Stomach (tissue), 4 donors: ENCODE data around the gene SEMA5B.

Experiments
- EP300 ChIP-seq: sonication (generic); formaldehyde crosslinking; IDR thresholded peaks from one replicate; pipeline ENCODE4 v1.6.1; 2017; ENCODE audit warnings: antibody characterized with exemption
- TF ChIP-seq, protein P1 (sequence below), 7 experiments: fragments of 450-650 bp in 4 of 7; fragments of 200-600 bp in 3 of 7; sonication (generic) in 3 of 7; IDR thresholded peaks; one replicate each; pipeline ENCODE4 v1.5.1; 2016 to 2019; ENCODE audit warnings: antibody characterized with exemption in 7 of 7, control low read depth in 2 of 7, mild to moderate bottlenecking in 1 of 7

DNA sequence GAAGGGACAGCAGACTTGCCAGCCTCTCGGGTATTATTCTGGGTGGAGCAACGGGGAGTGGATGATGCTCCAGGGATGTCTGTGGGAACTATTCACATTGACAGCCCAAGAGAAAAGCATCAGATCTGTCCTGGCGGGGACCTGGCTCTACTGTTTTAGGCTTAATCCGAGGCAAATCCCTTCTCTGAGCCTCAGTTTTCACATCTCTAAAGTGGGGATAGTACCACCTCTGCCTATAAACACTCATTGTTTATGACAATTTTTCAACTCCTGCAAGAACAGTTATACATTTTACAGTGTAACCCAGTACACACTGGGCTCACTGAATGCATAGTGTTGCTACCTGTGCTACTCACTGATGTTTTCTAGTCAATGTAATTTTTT, 48.5 kb upstream of the SEMA5B start:
- TF ChIP-seq, protein P1, sequence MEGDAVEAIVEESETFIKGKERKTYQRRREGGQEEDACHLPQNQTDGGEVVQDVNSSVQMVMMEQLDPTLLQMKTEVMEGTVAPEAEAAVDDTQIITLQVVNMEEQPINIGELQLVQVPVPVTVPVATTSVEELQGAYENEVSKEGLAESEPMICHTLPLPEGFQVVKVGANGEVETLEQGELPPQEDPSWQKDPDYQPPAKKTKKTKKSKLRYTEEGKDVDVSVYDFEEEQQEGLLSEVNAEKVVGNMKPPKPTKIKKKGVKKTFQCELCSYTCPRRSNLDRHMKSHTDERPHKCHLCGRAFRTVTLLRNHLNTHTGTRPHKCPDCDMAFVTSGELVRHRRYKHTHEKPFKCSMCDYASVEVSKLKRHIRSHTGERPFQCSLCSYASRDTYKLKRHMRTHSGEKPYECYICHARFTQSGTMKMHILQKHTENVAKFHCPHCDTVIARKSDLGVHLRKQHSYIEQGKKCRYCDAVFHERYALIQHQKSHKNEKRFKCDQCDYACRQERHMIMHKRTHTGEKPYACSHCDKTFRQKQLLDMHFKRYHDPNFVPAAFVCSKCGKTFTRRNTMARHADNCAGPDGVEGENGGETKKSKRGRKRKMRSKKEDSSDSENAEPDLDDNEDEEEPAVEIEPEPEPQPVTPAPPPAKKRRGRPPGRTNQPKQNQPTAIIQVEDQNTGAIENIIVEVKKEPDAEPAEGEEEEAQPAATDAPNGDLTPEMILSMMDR (IDR thresholded peaks at IDR 0.05) = no peak
- TF ChIP-seq EP300 = no peak
